GM19025 (cell line): Measurements from ENCODE around the gene STMND1.

Experiments
- ATAC-seq: cut with Tn5 transposase; IDR thresholded peaks from one replicate; pipeline ENCODE4 v1.9.1; 2021; ENCODE audit warnings: mild to moderate bottlenecking, low read depth, moderate library complexity; ENCODE audit not compliant: unreplicated experiment

The STMND1 gene

GRCh38 chr6:17096652-17097051 lies 5.2 kb upstream of the STMND1 start:
- ATAC-seq = no peak

GRCh38 chr6:17097982-17098381 lies 3.9 kb upstream of the STMND1 start:
- ATAC-seq = no peak

- ATAC-seq = no peak
Observed at GRCh38 chr6:17098538-17098937, 3.3 kb upstream of the STMND1 start.

- ATAC-seq = no peak
Observed at GRCh38 chr6:17099401-17100059, 2.3 kb upstream of the STMND1 start.

GRCh38 chr6:17100806-17101205 lies 1.0 kb upstream of the STMND1 start:
- no peak for ATAC-seq

GRCh38 chr6:17102258-17102870 lies 514 bp downstream of the STMND1 start:
- ATAC-seq = no peak

GRCh38 chr6:17103715-17104114 lies 1.9 kb downstream of the STMND1 start:
- ATAC-seq = no peak

- no peak for ATAC-seq
Observed at GRCh38 chr6:17107863-17108262, 6.0 kb downstream of the STMND1 start.

- ATAC-seq = no peak
Observed at GRCh38 chr6:17115251-17116116, 13.6 kb downstream of the STMND1 start.

GRCh38 chr6:17116117-17116440 lies 14.2 kb downstream of the STMND1 start:
- ATAC-seq = no peak

GRCh38 chr6:17120019-17120418 lies 18.2 kb downstream of the STMND1 start:
- no peak for ATAC-seq

- no peak for ATAC-seq
Observed at GRCh38 chr6:17125407-17125806, 23.6 kb downstream of the STMND1 start.

GRCh38 chr6:17130786-17131185 lies 28.9 kb downstream of the STMND1 start:
- ATAC-seq = no peak

GRCh38 chr6:17132967-17133366 lies 31.1 kb downstream of the STMND1 start:
- ATAC-seq = no peak

GRCh38 chr6:17138033-17138432 lies 36.2 kb downstream of the STMND1 start:
- ATAC-seq = no peak

GRCh38 chr6:17144016-17144415 lies 42.2 kb downstream of the STMND1 start:
- no peak for ATAC-seq

GRCh38 chr6:17149571-17149970 lies 47.7 kb downstream of the STMND1 start:
- no peak for ATAC-seq

GRCh38 chr6:17150096-17150495 lies 48.2 kb downstream of the STMND1 start:
- no peak for ATAC-seq

- ATAC-seq = no peak
Observed at GRCh38 chr6:17151888-17152287, 50.0 kb downstream of the STMND1 start.

- ATAC-seq = no peak
Observed at GRCh38 chr6:17152703-17153102, 50.9 kb downstream of the STMND1 start.

GRCh38 chr6:17156112-17156921 lies 54.5 kb downstream of the STMND1 start:
- ATAC-seq = no peak
